GM19372 (cell line): ENCODE measurements around the gene EZR.

Experiments used
- ATAC-seq: cut with Tn5 transposase; IDR thresholded peaks from one replicate; pipeline ENCODE4 v1.9.1; 2021; ENCODE audit warnings: mild to moderate bottlenecking, low read depth, moderate library complexity; ENCODE audit not compliant: unreplicated experiment

The EZR gene

DNA sequence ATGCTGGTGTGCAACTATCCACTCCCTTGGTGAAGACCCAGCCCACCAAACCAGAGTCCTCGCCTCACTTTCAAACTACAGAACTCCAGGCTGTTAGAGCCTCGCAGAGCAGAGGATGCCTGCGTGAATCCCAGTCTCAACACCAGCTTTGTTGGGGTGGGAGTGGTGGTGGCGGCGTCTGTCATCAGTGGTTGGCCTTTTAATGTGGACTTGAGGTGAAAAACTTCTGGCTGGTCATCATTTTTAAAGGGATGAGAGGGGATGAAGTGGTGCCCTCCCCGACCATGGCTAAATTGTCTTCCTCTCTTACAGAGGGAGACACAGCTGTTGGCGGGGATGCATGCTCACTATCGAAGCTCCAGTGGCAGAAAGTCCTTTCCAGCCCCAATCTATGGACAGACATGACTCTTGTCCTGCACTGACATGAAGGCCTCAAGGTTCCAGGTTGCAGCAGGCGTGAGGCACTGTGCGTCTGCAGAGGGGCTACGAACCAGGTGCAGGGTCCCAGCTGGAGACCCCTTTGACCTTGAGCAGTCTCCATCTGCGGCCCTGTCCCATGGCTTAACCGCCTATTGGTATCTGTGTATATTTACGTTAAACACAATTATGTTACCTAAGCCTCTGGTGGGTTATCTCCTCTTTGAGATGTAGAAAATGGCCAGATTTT is 54.9 kb downstream of the EZR start:
- ATAC-seq = no peak

DNA sequence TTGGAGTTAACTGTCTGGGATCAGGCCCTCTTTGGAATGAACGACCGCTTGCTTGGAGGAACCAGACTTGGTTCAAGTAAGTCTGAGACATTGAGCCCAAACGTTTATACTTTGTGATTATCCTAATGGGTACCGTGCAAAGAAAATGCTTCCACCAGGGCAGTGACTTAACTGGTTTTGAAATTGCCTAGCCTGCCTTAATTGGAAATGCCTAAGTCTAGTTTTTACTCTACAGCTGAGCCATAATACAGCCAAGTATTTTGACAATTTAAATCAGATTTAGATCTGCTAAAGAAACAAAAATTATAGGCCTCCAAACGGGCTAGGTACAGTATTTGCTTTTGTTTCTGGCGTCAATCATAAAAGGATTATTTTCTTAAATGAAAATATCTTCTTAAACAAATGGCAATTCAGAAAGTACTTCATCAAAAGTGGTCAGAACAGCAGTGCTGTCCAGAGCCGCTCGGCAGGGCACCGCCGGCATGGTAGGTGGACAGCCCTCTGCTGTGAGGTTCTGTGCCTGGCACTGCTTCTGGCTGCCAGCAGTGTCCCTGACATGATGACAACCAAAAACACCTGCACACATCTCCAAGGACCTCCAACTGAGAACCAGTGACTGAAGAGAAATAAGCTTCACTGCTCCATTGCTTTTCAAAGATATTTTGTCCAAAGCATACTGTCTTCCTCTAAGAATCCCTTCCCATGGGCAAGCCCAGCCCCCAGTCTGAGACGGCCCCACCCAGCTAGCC is 55.6 kb downstream of the EZR start:
- ATAC-seq = no peak

- no peak for ATAC-seq
Measured at GRCh38 chr6:158762787-158763433, 56.3 kb downstream of the EZR start.

DNA sequence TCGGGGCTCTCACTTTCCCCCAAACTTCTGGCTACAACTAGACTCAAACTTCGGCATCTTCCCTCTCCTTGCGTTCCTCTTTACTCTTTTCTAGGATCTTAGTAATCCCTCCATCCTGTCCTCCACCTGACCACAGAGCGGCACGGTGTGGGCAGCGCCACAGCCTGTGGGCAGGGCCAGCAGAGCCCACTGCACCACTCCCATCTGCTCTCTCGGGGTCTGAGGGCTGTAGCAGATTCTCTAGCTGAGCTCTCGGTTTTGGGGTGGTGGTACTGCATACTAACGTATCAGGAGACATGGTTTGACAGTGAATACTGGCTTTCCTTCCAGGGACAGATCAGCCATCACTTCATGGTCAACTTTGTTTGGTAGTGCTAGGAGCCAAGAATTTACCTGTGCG is 57.4 kb downstream of the EZR start:
- no peak for ATAC-seq

DNA sequence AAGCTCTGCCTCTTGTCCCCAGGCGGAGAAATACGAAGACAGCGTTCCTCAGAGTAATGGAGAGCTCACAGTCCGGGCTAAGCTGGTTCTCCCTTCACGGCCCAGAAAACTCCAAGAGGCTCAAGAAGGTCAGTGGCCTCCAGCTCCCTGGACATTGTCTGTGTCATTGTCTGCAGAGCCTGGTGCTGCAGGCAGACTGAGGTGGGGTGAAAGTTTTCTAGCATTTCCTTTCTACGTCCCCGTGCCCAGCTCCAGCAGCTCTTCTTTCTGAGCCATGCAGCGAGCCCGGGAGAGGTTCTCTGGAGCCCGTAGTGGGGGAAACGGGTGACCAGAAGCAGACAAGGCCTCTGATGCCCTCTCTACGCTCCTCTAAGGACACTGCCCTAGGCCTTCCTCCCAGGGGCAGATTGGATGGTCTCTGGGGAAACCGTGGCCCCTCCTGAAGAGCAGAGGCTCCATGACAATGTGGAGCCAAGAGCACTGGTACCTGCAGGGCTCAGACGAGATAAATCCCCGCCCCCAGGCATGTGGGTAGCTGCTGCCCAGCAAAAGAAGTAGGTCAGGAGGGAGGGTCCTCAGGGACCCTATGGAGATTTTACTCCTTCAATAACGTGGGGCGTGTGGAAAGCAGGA is 58.4 kb downstream of the EZR start:
- no peak for ATAC-seq

- ATAC-seq = no peak
Measured at GRCh38 chr6:158759966-158760617, 59.1 kb downstream of the EZR start.

- no peak for ATAC-seq
Measured at GRCh38 chr6:158758941-158759479, 60.2 kb downstream of the EZR start.

DNA sequence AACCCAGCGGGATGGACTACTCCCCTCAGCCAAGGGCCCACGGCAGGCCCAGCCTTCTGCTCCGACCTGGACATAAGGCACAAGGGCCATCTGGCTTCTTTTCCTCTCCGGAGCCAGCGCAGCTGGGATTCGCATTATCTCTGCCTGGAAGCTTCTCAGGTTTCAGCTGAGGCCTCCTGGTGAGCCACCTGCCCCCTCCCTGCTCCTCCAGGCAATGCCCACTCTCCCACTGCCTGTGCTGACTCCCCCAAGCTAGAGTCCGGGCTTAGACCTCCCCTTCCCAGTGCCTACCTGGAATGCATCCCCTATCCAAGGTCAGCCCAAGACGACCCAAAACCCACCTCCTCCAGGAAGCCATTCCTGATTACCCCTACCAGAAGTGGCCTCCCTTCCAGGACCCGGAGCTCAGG is 60.7 kb downstream of the EZR start:
- no peak for ATAC-seq

- no peak for ATAC-seq
Measured at GRCh38 chr6:158757753-158758090, 61.4 kb downstream of the EZR start.

DNA sequence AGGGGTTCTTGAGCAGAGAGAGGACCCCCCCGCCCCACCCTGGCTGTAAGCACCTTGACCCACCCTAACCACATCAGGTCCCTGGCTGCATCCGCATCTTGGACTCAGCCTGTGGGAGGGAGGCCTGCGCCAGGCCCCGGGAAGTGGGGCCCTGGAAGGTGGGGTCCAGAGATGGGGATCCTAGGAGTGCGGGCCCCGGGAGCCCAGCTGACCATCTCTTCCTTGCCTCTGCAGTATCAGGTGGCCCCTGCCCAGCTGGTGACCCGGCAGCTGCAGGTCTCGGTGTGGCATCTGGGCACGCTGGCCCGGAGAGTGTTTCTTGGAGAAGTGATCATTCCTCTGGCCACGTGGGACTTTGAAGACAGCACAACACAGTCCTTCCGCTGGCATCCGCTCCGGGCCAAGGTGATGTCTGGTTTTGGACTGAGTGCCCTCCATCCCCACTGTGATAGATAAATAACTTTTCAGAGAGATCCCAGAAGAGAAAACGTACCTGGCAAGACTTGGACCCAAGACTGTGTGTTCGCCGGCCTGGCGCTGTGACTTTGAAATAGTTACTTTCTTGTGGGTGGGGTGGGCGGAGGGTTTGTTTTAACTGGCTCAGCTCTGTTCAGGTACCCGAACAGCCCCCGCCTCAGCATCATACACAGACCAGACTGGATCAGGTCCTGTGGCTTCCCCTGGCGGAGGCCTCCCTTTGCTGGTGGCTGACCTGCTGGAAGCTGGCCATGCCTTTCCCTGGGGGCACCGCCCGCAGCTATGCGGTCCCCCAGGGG is 62.0 kb downstream of the EZR start:
- ATAC-seq = no peak

GRCh38 chr6:158756126-158756525 is 63.0 kb downstream of the EZR start:
- ATAC-seq = no peak

DNA sequence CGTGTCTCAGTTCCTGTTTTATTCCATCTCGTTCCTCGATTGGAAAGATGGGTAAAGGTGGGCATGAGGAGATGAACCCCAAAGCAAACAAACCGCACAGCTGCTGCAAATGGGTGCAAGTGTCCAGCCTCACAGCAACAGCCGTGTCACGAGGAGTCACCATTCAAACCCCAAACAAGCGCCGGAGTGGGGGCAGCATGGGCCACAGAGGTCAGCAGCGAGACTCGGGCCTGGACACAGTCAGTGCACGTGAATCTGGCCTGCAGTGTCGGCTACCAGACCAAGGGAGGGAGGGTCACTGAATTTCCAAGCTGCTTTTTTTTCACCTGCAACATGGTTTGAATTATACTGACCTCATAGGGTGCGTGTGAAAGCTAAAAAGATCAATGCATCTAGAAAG is 63.5 kb downstream of the EZR start:
- ATAC-seq = no peak

DNA sequence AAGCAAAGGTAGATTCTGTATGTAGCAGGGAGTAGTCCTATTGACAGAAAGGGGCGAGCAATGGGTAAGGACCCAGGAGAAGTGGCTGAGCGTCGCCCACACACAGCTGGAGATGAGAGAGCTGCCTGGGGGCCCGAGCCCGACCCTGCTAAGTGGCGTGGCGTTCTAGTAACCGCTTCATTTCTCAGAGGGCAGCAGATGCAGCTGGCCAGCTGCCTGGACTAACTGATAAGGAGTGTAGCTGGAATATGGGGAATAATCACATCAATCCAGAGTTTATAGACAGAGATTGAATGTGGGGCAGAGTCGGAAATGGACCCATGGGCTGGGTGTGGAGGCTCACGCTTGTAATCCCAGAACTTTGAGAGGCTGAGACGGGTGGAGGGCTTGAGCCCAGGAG is 64.4 kb downstream of the EZR start:
- no peak for ATAC-seq

- ATAC-seq = no peak
Measured at GRCh38 chr6:158753811-158754210, 65.4 kb downstream of the EZR start.

GRCh38 chr6:158752613-158753012 is 66.6 kb downstream of the EZR start:
- no peak for ATAC-seq

- ATAC-seq = no peak
Measured at GRCh38 chr6:158751921-158752320, 67.2 kb downstream of the EZR start.

DNA sequence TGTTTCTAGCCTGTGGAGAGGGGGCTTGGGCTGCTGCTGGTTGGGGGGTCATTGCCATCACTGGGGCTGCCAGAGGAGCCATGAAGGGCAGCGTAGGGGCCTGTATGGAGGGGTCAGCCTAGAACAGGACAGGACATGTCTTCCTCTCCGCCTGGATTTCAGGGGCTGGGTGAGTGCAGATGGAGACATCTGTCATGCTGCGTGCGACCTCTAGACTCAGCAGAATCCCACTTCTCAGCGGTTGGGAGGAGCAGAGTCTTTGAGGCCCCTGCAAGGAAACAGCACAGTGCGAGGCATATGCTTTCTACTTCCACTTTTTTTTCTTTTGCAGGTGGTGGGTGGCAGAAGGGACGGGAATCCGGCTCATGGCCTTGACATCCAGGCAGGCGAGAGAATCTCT is 67.9 kb downstream of the EZR start:
- ATAC-seq = no peak

DNA sequence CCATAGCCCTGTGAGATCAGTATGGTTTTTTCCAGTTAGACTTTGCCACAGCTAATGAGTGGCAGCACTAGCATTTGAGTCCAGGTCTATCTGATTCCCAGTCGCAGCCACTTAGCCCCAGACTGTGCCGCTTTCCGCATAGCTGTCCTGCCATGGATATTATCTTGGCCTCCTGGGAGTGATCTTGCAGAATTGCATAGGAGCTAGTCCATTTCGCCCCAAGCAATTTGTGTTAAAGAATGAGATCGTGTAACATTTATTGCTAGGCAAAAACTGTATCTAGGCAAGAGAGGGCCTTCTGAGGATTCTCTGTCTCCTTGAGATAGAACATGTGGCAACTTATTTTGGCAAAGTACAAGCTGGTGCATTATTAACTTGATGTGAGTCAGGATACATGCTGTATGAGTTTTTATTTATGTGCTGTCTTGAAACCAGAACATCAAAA is 74.2 kb downstream of the EZR start:
- ATAC-seq = no peak

GRCh38 chr6:158743033-158743651 is 76.0 kb downstream of the EZR start:
- ATAC-seq = no peak
